Trophoblast cell (in vitro differentiated cells and primary cell): ENCODE data around the gene CD63.

ENCODE experiments used
- DNase-seq, 2 donors: peaks; one replicate each; pipeline ENCODE4 v3.0.0-alpha.2; 2016
- H2AFZ ChIP-seq: 2 replicates; pipeline ENCODE4 v1.6.1; 2013; ENCODE audit warnings: low read length, moderate library complexity, mild to moderate bottlenecking; ENCODE audit not compliant: insufficient read depth, poor library complexity
- H2AK5ac ChIP-seq: 2 replicates; pipeline ENCODE4 v1.6.1; 2013; ENCODE audit warnings: mild to moderate bottlenecking, low read length
- H2BK120ac ChIP-seq: 2 replicates; pipeline ENCODE4 v1.6.1; 2013; ENCODE audit warnings: low read length, mild to moderate bottlenecking, moderate library complexity; ENCODE audit not compliant: insufficient read depth, poor library complexity
- H2BK12ac ChIP-seq: 2 replicates; pipeline ENCODE4 v1.6.1; 2013; ENCODE audit warnings: mild to moderate bottlenecking, low read length, moderate library complexity
- H2BK5ac ChIP-seq: 2 replicates; pipeline ENCODE4 v1.6.1; 2013; ENCODE audit warnings: low read length, low read depth, moderate library complexity, mild to moderate bottlenecking; ENCODE audit not compliant: poor library complexity
- H3K14ac ChIP-seq: 2 replicates; pipeline ENCODE4 v1.6.1; 2013; ENCODE audit warnings: mild to moderate bottlenecking, low read length
- H3K18ac ChIP-seq: 2 replicates; pipeline ENCODE4 v1.6.1; 2013; ENCODE audit warnings: mild to moderate bottlenecking, low read length
- H3K23ac ChIP-seq: 2 replicates; pipeline ENCODE4 v1.6.1; 2013; ENCODE audit warnings: low read length
- H3K27ac ChIP-seq: 2 replicates; pipeline ENCODE4 v1.5.1; 2013; ENCODE audit warnings: low read depth, mild to moderate bottlenecking, inconsistent platforms, low read length, moderate library complexity
- H3K27me3 ChIP-seq: 2 replicates; pipeline ENCODE4 v1.6.1; 2013; ENCODE audit warnings: inconsistent platforms, mild to moderate bottlenecking, low read length, moderate library complexity; ENCODE audit not compliant: insufficient read depth
- H3K36me3 ChIP-seq, 2 experiments: 1 replicate in 1 of 2; 2 replicates in 1 of 2; pipeline ENCODE4 v1.6.1; 2013; ENCODE audit warnings: low read length in 2 of 2, mild to moderate bottlenecking in 2 of 2, moderate library complexity in 1 of 2; ENCODE audit not compliant: insufficient read depth in 2 of 2, control insufficient read depth in 1 of 2
- H3K4ac ChIP-seq: 2 replicates; pipeline ENCODE4 v1.6.1; 2013; ENCODE audit warnings: low read depth, mild to moderate bottlenecking, low read length, moderate library complexity
- H3K4me1 ChIP-seq, 2 experiments: 1 replicate in 1 of 2; 2 replicates in 1 of 2; pipeline ENCODE4 v1.6.1; 2013; ENCODE audit warnings: low read length in 2 of 2, mild to moderate bottlenecking in 2 of 2, moderate library complexity in 1 of 2; ENCODE audit not compliant: insufficient read depth in 2 of 2, control insufficient read depth in 1 of 2
- H3K4me2 ChIP-seq: 2 replicates; pipeline ENCODE4 v1.6.1; 2013; ENCODE audit warnings: inconsistent platforms, mild to moderate bottlenecking, low read length, moderate library complexity
- H3K4me3 ChIP-seq: 2 replicates; pipeline ENCODE4 v1.5.1; 2013; ENCODE audit warnings: mild to moderate bottlenecking, low read depth, low read length, inconsistent platforms
- H3K79me1 ChIP-seq: one replicate; pipeline ENCODE4 v1.6.1; 2013; ENCODE audit warnings: low read length
- H3K79me2 ChIP-seq: 2 replicates; pipeline ENCODE4 v1.6.1; 2013; ENCODE audit warnings: low read length, mild to moderate bottlenecking; ENCODE audit not compliant: control insufficient read depth, insufficient read depth, poor library complexity
- H3K9ac ChIP-seq: 2 replicates; pipeline ENCODE4 v1.6.1; 2013; ENCODE audit warnings: mild to moderate bottlenecking, low read length
- H3K9me3 ChIP-seq: 2 replicates; pipeline ENCODE4 v1.6.1; 2013; ENCODE audit warnings: low read depth, mild to moderate bottlenecking, control low read depth, inconsistent platforms, low read length; ENCODE audit not compliant: insufficient read depth
- H4K12ac ChIP-seq: 2 replicates; pipeline ENCODE4 v1.6.1; 2013; ENCODE audit warnings: low read depth, mild to moderate bottlenecking, low read length, moderate library complexity
- H4K8ac ChIP-seq: 2 replicates; pipeline ENCODE4 v1.6.1; 2013; ENCODE audit warnings: low read depth, mild to moderate bottlenecking, low read length, moderate library complexity
- H4K91ac ChIP-seq: one replicate; pipeline ENCODE4 v1.6.1; 2013; ENCODE audit warnings: low read depth, mild to moderate bottlenecking, low read length, moderate library complexity
- WGBS: extraction: QIAGEN DNeasy Blood & Tissue Kit; methylation state at CpG from one replicate; pipeline ENCODE4 v1.1.7; 2013; ENCODE audit warnings: missing lambda C conversion rate; ENCODE audit not compliant: insufficient read length, insufficient coverage; ENCODE audit errors: extremely low coverage; 5-methylcytosine and 5-hydroxymethylcytosine counted together

Gene CD63

DNA sequence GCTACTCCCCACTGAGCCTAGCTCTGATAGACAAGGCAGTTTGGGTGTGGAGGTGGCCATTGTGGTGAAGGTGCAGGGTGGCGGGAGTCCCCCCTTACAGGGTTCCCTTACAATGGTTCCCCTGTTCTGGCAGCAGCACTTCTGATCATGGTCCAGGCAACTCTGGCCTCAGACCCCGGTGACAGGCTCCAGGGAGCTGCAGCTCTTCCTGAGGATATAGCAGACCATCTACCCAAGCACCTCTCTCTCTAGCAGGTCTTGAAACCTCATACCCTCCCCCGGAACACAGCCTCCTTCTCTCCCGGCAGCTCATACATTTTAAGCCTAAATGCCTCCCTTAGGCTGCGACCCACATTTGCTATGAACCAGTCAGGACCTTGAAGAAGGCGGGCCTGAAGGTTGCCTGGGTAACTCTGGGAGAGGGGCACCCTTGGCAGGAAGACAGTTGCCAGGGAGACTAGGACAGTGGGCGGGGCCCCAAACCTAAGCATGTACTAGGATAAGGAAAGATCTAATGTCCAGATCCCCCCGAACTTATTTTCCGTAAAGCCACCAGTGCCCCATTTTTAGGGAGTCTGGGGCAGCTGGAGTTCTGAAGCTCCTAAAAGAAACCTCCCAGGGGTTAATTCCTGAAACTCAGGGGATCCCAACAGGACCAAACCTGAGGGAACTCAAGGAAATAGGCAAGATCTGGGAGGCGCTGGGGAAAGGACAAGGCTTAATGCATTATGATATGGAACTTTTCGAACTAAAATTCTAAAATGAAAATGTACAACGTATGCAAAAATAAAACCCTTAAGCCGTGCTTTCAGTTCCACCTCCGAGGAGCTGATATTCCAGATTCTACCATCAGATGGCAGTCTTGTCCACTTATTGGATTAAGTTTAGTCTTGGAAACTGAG is 9.6 kb upstream of the CD63 start:
- no peak overlapping the region for H3K27ac ChIP-seq
- peak overlapping the region; percentile 71 for H3K4me2 ChIP-seq
- peak overlapping the region; percentile 10 for H2BK5ac ChIP-seq
- peak overlapping the region; percentile 63 for H4K8ac ChIP-seq
- no peak overlapping the region for H2BK120ac ChIP-seq
- no peak overlapping the region for H3K23ac ChIP-seq
- H3K4me3 ChIP-seq = no peak overlapping the region
- no peaks in the 10 kb centered on the region for H3K9me3 ChIP-seq
- peak overlapping the region; percentile 67 for H2AFZ ChIP-seq
- H2BK12ac ChIP-seq = no peak overlapping the region
- H4K12ac ChIP-seq = peak overlapping the region; percentile 50
- H2AK5ac ChIP-seq = no peak overlapping the region
- no peaks in the 10 kb centered on the region for H3K36me3 ChIP-seq
- no peak overlapping the region for H3K18ac ChIP-seq
- H3K14ac ChIP-seq = no peak overlapping the region
- H3K4me1 ChIP-seq = peaks cover 7 to 16% of the 10 kb centered on the region in 2 experiments
- no CpG with 5 or more reads among the region's 14 CpGs for WGBS
- no peak overlapping the region for H3K4ac ChIP-seq
- peak; percentile 66 to 99 for DNase-seq
- H3K9ac ChIP-seq = no peak overlapping the region
- H4K91ac ChIP-seq = no peak overlapping the region
- H3K79me1 ChIP-seq = peaks cover 1% of the 10 kb centered on the region
- no peaks in the 10 kb centered on the region for H3K79me2 ChIP-seq
- H3K27me3 ChIP-seq = no peaks in the 10 kb centered on the region

DNA sequence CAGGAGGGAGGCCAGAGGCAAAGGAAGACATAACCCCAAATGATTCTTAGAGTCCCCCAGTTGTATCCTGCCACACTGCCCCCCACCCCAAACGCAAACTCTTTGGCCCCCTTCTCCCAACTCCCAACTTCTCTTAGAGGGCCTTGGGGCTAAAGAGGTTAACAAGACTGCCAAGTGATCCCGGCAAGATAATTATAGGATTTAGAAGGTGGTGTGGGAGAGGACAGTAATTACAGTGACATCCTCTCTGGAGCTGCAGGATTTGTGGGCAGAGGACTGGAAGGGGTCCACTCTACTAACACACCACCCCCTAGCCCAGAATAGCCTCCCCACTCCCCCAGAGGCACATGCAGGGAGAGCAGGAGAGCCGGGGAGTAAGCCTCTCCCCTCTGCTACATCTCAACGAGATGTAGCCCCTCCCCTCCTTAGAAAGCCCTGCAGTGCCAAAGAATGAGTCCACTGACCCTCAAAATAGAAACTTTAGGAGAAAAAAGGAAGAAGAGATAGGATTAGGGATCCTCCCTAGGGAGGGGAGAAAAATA is 8.8 kb upstream of the CD63 start:
- Histone ChIP-seq H2BK12ac (no peak overlapping the region), H2BK120ac (no peak overlapping the region), H3K9me3 (no peaks in the 10 kb centered on the region), H3K4me1 (peaks cover 7 to 16% of the 10 kb centered on the region in 2 experiments), H3K4me2 (peak overlapping the region; percentile 71), H3K36me3 (no peaks in the 10 kb centered on the region), H3K4me3 (no peak overlapping the region), H3K9ac (no peak overlapping the region), H2AK5ac (no peak overlapping the region), H4K12ac (peak overlapping the region; percentile 50), H4K91ac (no peak overlapping the region), H3K18ac (no peak overlapping the region), H2AFZ (peak overlapping the region; percentile 67), H3K27me3 (no peaks in the 10 kb centered on the region), H3K79me1 (no peaks in the 10 kb centered on the region), H3K4ac (no peak overlapping the region), H3K14ac (no peak overlapping the region), H3K79me2 (no peaks in the 10 kb centered on the region), H4K8ac (peak overlapping the region; percentile 63), H2BK5ac (peak overlapping the region; percentile 10), H3K23ac (no peak overlapping the region), H3K27ac (no peak overlapping the region)
- no CpG with 5 or more reads among the region's 4 CpGs for WGBS
- no peak for DNase-seq

- Histone ChIP-seq H3K14ac (no peak overlapping the region), H3K9me3 (no peaks in the 10 kb centered on the region), H3K4ac (no peak overlapping the region), H2BK120ac (no peak overlapping the region), H2BK12ac (peak overlapping the region; percentile 17), H4K8ac (peak overlapping the region; percentile 63), H3K79me2 (no peaks in the 10 kb centered on the region), H4K12ac (peak overlapping the region; percentile 32), H3K9ac (no peak overlapping the region), H3K4me2 (no peak overlapping the region), H3K23ac (no peak overlapping the region), H4K91ac (no peak overlapping the region), H3K4me3 (no peak overlapping the region), H3K18ac (no peak overlapping the region), H3K4me1 (peaks cover 5 to 11% of the 10 kb centered on the region in 2 experiments), H3K27me3 (no peaks in the 10 kb centered on the region), H2BK5ac (no peak overlapping the region), H3K36me3 (no peaks in the 10 kb centered on the region), H3K79me1 (no peaks in the 10 kb centered on the region), H3K27ac (no peak overlapping the region), H2AK5ac (peak overlapping the region; percentile 50), H2AFZ (no peak overlapping the region)
- no CpG with 5 or more reads among the region's 6 CpGs for WGBS
- peak; percentile 80 to 82 for DNase-seq
Observed at GRCh38 chr12:55736780-55737580, 8.2 kb upstream of the CD63 start.

DNA sequence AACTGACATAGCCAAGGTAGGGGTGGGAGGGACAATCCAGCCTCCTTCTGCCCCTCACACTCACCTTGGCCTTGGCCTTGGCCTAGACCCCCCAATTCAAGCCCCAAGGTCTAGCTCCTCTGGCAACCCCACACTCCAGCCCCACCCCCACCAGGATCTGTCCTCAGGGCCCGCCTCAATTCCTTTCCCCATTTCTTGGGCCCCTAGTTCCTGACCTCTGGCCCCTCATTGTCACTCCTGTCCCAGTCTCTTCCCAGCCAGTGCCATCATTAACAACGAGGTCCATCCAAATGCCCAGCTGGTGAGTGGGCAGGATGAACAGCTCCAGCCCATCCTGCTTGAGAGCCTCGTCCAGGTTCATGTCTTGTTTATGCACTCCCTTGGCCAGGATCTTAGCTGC is 7.3 kb upstream of the CD63 start:
- peaks cover 4 to 9% of the 10 kb centered on the region in 2 experiments for H3K4me1 ChIP-seq
- no peaks in the 10 kb centered on the region for H3K79me1 ChIP-seq
- H2BK12ac ChIP-seq = no peak overlapping the region
- no peak overlapping the region for H3K18ac ChIP-seq
- no peak overlapping the region for H2BK120ac ChIP-seq
- no peak overlapping the region for H2AK5ac ChIP-seq
- no peak overlapping the region for H2AFZ ChIP-seq
- no peak overlapping the region for H3K4me2 ChIP-seq
- H3K9me3 ChIP-seq = no peaks in the 10 kb centered on the region
- peak overlapping the region; percentile 2 for H3K9ac ChIP-seq
- no peaks in the 10 kb centered on the region for H3K36me3 ChIP-seq
- no peak overlapping the region for H3K27ac ChIP-seq
- H4K8ac ChIP-seq = no peak overlapping the region
- H3K79me2 ChIP-seq = no peaks in the 10 kb centered on the region
- H4K12ac ChIP-seq = no peak overlapping the region
- no peak overlapping the region for H3K14ac ChIP-seq
- no peak overlapping the region for H2BK5ac ChIP-seq
- no peaks in the 10 kb centered on the region for H3K27me3 ChIP-seq
- H3K4ac ChIP-seq = no peak overlapping the region
- no peak for DNase-seq
- H4K91ac ChIP-seq = no peak overlapping the region
- no peak overlapping the region for H3K23ac ChIP-seq
- WGBS = no CpG with 5 or more reads among the region's 3 CpGs
- H3K4me3 ChIP-seq = no peak overlapping the region
